Endothelial cell (in vitro differentiated cells): ENCODE measurements around the gene AUTS2. TPM values are rescaled to one million over a fixed set of nuclear protein-coding genes. Genes with fewer than 3 reads are reported as not detected.

Source experiments
- DNase-seq: peaks from one replicate; pipeline ENCODE4 v3.0.0; 2021; ENCODE audit warnings: low spot score
- H3K27ac Mint-ChIP-seq: one replicate; pipeline ENCODE4 v1.8.0; 2021; ENCODE audit warnings: mixed read lengths, inconsistent platforms; ENCODE audit not compliant: unreplicated experiment
- H3K27me3 Mint-ChIP-seq: one replicate; pipeline ENCODE4 v1.8.0; 2021; ENCODE audit warnings: mild to moderate bottlenecking, moderate library complexity, mixed read lengths, inconsistent platforms; ENCODE audit not compliant: unreplicated experiment
- H3K36me3 Mint-ChIP-seq: one replicate; pipeline ENCODE4 v1.8.0; 2021; ENCODE audit warnings: mild to moderate bottlenecking, low read depth, mixed read lengths, inconsistent platforms; ENCODE audit not compliant: unreplicated experiment
- H3K4me1 Mint-ChIP-seq: one replicate; pipeline ENCODE4 v1.8.0; 2021; ENCODE audit warnings: mild to moderate bottlenecking, mixed read lengths, inconsistent platforms; ENCODE audit not compliant: unreplicated experiment
- H3K4me3 Mint-ChIP-seq: one replicate; pipeline ENCODE4 v1.8.0; 2021; ENCODE audit warnings: mild to moderate bottlenecking, mixed read lengths, inconsistent platforms; ENCODE audit not compliant: unreplicated experiment
- H3K9me3 Mint-ChIP-seq: one replicate; pipeline ENCODE4 v1.8.0; 2021; ENCODE audit warnings: mixed read lengths, inconsistent platforms; ENCODE audit not compliant: unreplicated experiment
- total RNA-seq: library from RNA; stranded (reverse); fragmentation: NEBNext Ultra II Directional; extraction: Animal tissue kit (Norgen Biotek cat#: 25700); gene quantifications from one replicate; pipeline ENCODE4 v1.2.1, GENCODE V29; 2021; ENCODE audit not compliant: unreplicated experiment
- TF ChIP-seq, protein P1 (sequence below): fragments of 200-600 bp; sonication (generic); IDR thresholded peaks from one replicate; pipeline ENCODE4 v1.5.0; 2021; ENCODE audit warnings: antibody characterized with exemption; ENCODE audit not compliant: unreplicated experiment

The AUTS2 gene
- total RNA-seq, 1 donor from 2014 or later: 103 TPM

DNA sequence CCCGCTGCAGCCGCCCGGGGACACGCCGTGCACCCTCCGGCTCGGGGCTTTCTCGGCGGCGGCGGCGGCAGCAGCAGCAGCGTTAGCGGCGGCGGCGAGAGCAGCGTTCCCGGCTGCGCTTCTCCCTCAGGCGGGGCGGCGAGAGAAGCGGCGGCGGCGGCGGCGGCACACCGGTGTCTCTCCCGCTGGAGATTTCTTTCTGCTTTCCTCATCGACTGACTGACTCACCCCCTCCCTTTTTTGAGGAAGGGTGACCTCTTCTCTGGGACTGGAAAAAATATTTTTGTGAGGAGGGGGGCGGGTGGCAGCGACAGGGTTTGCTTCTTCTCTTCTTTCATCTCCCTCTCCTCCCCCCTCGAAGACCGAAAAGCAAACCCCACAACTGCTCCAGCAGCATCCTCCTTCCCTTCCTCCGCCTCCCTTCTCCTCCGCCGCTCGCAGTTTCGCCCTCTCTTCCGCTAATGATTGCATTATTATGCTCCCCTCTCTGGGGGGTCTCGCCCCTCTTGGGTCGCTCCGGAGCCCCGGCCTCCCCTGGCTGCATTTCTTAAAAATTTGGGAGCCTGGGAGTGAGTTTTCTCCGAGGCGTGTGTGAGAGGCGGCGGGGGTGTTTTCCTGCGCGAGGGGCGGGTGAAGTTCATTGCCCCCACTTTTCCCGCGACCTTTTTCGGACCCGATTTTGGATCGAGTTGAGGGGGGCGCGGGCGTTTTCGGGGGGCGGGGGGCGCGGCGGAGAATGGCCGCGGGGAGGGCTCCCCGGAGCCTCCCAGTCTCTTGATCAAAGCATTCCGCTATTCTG lies 411 bp downstream of the AUTS2 start:
- Mint-ChIP-seq H3K4me3 (peak overlapping the region; percentile 99), H3K4me1 (peaks cover 11% of the 10 kb centered on the region), H3K27me3 (peaks cover 11% of the 10 kb centered on the region), H3K27ac (no peak overlapping the region), H3K9me3 (no peaks in the 10 kb centered on the region), H3K36me3 (peaks cover 4% of the 10 kb centered on the region)
- TF ChIP-seq, protein P1, sequence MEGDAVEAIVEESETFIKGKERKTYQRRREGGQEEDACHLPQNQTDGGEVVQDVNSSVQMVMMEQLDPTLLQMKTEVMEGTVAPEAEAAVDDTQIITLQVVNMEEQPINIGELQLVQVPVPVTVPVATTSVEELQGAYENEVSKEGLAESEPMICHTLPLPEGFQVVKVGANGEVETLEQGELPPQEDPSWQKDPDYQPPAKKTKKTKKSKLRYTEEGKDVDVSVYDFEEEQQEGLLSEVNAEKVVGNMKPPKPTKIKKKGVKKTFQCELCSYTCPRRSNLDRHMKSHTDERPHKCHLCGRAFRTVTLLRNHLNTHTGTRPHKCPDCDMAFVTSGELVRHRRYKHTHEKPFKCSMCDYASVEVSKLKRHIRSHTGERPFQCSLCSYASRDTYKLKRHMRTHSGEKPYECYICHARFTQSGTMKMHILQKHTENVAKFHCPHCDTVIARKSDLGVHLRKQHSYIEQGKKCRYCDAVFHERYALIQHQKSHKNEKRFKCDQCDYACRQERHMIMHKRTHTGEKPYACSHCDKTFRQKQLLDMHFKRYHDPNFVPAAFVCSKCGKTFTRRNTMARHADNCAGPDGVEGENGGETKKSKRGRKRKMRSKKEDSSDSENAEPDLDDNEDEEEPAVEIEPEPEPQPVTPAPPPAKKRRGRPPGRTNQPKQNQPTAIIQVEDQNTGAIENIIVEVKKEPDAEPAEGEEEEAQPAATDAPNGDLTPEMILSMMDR: no peak
- no peak for DNase-seq

DNA sequence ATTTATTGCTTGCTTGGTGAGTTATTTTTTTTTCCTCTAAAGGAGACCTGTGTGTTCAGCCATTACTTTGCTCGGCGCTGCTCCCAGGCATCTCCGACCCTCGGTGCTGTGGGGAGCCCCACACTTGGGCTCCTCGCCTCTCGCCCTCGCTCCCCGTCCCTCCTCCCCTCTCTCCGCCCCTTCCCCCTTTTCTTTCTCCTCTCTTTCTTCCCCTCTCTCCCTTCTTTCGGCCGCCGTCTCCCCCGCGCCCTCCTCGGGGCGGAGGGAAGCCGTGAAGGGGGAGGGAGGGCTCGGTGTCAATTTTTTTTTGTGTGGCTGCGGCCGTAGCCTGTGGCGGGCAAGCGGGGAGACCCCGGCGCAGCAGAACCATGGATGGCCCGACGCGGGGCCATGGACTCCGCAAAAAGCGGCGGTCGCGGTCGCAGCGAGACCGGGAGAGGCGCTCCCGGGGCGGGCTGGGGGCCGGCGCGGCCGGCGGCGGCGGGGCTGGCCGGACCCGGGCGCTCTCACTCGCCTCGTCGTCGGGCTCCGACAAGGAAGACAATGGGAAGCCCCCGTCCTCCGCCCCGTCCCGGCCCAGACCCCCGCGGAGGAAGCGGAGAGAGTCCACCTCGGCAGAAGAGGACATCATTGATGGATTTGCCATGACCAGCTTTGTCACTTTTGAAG lies 1.1 kb downstream of the AUTS2 start:
- peaks cover 4% of the 10 kb centered on the region for H3K36me3 Mint-ChIP-seq
- H3K9me3 Mint-ChIP-seq: no peaks in the 10 kb centered on the region
- H3K27ac Mint-ChIP-seq: no peak overlapping the region
- peak overlapping the region; percentile 99 for H3K4me3 Mint-ChIP-seq
- DNase-seq: peak; percentile 46
- peaks cover 11% of the 10 kb centered on the region for H3K4me1 Mint-ChIP-seq
- TF ChIP-seq, protein P1: no peak
- H3K27me3 Mint-ChIP-seq: peaks cover 11% of the 10 kb centered on the region

DNA sequence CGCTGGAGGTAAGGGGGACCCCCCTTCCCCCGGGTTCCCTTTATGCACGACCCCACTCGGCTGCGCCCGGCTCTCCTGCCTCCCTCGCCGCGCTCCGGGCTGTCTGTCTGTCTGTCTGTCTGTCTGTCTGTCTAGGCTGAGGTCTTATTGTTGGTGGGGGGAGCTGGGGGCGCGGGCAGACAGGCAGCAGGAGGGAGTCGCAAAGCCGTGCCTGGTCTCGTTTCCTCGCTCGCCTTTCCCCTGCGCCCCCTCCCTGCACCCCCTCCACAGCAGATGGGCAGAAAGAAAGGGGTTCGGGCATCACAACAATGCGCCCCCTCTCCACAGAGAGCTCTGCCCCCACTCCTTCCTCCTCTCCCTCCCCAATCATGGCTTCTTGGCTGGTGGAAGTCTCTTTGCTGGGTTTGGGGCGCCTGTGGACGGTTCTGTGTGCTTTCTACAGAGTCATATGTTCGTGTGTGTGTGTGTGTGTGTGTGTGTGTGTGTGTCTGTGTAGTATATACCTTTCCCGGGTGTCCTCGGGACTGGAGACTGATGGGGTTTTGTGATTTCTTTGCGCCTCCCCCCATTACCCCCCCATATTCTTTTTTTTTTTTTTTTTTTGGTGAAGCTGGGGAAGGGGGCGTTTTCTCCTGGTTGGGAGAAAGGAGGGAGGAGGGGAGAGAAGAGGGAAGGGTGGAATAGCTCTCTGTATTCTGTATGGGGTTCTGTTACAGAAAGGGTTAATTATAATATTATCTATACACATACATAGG lies 1.9 kb downstream of the AUTS2 start:
- Mint-ChIP-seq H3K4me3 (no peak overlapping the region), H3K27me3 (peaks cover 11% of the 10 kb centered on the region), H3K36me3 (peaks cover 4% of the 10 kb centered on the region), H3K9me3 (no peaks in the 10 kb centered on the region), H3K27ac (peak overlapping the region; percentile 16), H3K4me1 (peaks cover 11% of the 10 kb centered on the region)
- DNase-seq: no peak
- TF ChIP-seq, protein P1: no peak

DNA sequence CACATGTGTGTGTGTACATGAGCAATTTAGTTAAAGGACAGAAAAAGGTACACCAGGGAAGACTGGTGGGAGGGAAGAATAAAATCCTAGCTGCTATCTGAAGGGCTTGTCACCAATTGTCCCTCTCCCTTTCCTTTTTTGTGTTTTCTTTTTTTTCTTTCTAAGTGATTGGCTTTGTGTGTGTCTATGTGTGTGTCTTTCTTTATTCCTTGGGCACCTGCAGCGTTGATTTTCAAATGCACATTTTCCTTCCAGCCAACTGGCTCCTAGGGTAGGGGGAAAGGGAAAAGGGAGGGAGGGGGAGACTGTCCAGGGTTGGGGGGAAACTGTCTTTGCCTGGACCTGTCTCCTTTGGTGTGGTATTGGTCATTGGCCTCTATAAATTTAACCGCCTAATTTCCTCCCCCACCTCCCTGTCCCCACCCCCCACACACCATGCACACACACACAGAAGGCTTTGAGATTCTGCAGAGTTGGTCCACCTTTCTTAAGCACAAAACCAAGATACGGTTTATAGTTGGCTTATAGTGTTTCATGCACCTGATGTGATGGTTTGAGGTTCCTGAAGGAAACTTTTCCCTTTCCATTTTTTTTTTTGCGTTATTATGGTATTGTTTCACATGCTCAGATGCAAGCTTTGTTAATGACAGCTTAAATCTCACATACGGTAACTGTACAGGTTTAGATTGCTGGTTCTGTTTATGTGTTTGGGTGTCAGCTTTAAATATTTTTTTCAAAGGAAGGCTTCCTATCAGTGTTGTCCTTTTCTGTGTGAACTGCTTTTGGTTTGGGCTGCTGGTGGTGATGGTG lies 2.6 kb downstream of the AUTS2 start:
- DNase-seq: no peak
- peaks cover 11% of the 10 kb centered on the region for H3K4me1 Mint-ChIP-seq
- H3K4me3 Mint-ChIP-seq: no peak overlapping the region
- peaks cover 4% of the 10 kb centered on the region for H3K36me3 Mint-ChIP-seq
- no peaks in the 10 kb centered on the region for H3K9me3 Mint-ChIP-seq
- TF ChIP-seq, protein P1: no peak
- H3K27me3 Mint-ChIP-seq: peaks cover 11% of the 10 kb centered on the region
- H3K27ac Mint-ChIP-seq: no peak overlapping the region
